Nephron (organoid): ENCODE results near the gene CEP128.

Experiments used
- H3K27ac Mint-ChIP-seq, 3 experiments: 2 replicates each; pipeline ENCODE4 v1.8.0; 2020; ENCODE audit warnings: mixed read lengths in 3 of 3, mild to moderate bottlenecking in 2 of 3, moderate library complexity in 1 of 3
- H3K27me3 Mint-ChIP-seq: 2 replicates; pipeline ENCODE4 v1.8.0; 2021; ENCODE audit warnings: low read depth, mild to moderate bottlenecking, moderate library complexity, mixed read lengths
- H3K36me3 Mint-ChIP-seq: 2 replicates; pipeline ENCODE4 v1.8.0; 2020; ENCODE audit warnings: low read depth, mixed read lengths
- H3K4me1 Mint-ChIP-seq: 2 replicates; pipeline ENCODE4 v1.8.0; 2020; ENCODE audit warnings: mixed read lengths
- H3K4me3 Mint-ChIP-seq, 3 experiments: 2 replicates each; pipeline ENCODE4 v1.8.0; 2020; ENCODE audit warnings: mild to moderate bottlenecking in 3 of 3, mixed read lengths in 3 of 3, moderate library complexity in 2 of 3
- H3K9me3 Mint-ChIP-seq: 2 replicates; pipeline ENCODE4 v1.8.0; 2020; ENCODE audit warnings: mixed read lengths
- CTCF ChIP-seq, 3 experiments: fragments of 200-600 bp; sonication (generic); IDR thresholded peaks; one replicate each; pipeline ENCODE4 v1.5.0; 2021; ENCODE audit warnings: antibody characterized with exemption in 3 of 3; ENCODE audit not compliant: unreplicated experiment in 3 of 3

CEP128 gene

GRCh38 chr14:80906336-80906735 is 35.2 kb downstream of the CEP128 start:
- H3K9me3 Mint-ChIP-seq, result no peaks in the 10 kb centered on the region
- peaks cover 8% of the 10 kb centered on the region for H3K4me1 Mint-ChIP-seq
- no peak overlapping the region for H3K4me3 Mint-ChIP-seq
- peaks cover 18% of the 10 kb centered on the region for H3K36me3 Mint-ChIP-seq
- H3K27ac Mint-ChIP-seq, result peak overlapping the region; percentile 66 to 86 (median 84)
- H3K27me3 Mint-ChIP-seq, result no peaks in the 10 kb centered on the region
- TF ChIP-seq CTCF (IDR thresholded peaks at IDR 0.05; ENCODE audit: unreplicated experiment in 3 of 3), result no peak

DNA sequence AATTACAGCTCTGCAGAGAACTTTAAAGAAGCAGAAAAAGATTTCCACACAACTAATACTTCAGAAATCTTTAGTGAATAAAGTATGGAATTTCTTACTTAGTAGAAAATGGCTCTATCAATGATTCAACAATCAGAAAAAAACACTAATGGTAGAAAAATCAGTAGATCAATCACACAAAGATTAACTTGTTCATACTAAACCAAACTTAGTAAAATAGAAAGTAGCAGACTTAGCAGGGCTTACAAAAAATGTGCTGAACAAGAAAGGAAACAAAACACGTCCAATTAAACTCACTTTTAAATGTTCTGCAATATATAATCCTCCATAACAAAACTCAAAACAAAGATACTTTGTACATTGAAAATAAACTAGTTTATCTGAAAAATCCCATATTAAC is 38.9 kb downstream of the CEP128 start:
- Mint-ChIP-seq H3K36me3 (peaks cover 18% of the 10 kb centered on the region), H3K4me3 (no peak overlapping the region), H3K27me3 (no peaks in the 10 kb centered on the region), H3K4me1 (peaks cover 8% of the 10 kb centered on the region), H3K9me3 (no peaks in the 10 kb centered on the region), H3K27ac (no peak overlapping the region)
- no peak for TF ChIP-seq CTCF (IDR thresholded peaks at IDR 0.05; ENCODE audit: unreplicated experiment in 3 of 3)

DNA sequence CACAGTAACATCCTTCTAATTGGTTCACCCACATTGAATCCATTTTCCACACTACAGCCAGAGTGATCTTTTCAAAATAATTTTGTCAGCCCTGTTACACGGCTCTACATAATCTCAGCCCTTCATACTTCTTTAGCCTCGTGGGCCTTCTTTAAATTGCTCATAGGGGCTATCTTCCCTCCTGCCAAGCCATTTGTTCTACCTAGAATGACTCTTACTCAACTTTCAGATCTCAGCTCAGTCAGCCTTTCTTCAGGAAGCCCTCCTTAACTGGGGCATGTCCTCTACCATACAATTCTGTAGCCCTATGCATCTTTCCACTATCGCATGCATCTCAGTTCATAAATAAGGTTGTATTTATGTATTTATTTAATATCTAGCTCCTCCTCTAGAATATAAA is 39.7 kb downstream of the CEP128 start:
- TF ChIP-seq CTCF (IDR thresholded peaks at IDR 0.05; ENCODE audit: unreplicated experiment in 3 of 3), result no peak
- H3K27me3 Mint-ChIP-seq, result no peaks in the 10 kb centered on the region
- H3K4me3 Mint-ChIP-seq, result no peak overlapping the region
- no peaks in the 10 kb centered on the region for H3K9me3 Mint-ChIP-seq
- H3K27ac Mint-ChIP-seq, result no peak overlapping the region
- H3K4me1 Mint-ChIP-seq, result peaks cover 8% of the 10 kb centered on the region
- H3K36me3 Mint-ChIP-seq, result peaks cover 18% of the 10 kb centered on the region

DNA sequence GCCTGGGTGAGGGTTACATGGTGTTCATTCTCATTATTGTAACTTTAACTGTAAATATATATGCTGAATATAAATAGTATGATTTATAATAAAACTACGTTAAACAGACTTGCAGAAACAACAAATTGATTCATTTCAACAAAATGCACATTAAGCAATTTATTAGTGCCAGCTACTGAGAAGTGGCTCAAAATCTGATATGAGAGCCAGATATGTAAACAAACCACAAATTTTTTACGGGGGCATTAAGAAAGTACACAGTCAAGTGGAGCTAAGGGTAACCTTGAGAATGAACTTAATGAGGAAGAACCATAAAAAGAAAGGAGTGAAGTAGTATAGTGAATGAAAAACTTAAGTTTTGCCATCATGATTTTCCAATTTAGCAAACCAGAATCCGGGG is 40.3 kb downstream of the CEP128 start:
- H3K9me3 Mint-ChIP-seq, result no peaks in the 10 kb centered on the region
- no peak for TF ChIP-seq CTCF (IDR thresholded peaks at IDR 0.05; ENCODE audit: unreplicated experiment in 3 of 3)
- H3K27me3 Mint-ChIP-seq, result no peaks in the 10 kb centered on the region
- H3K27ac Mint-ChIP-seq, result no peak overlapping the region
- peaks cover 2% of the 10 kb centered on the region for H3K4me1 Mint-ChIP-seq
- H3K4me3 Mint-ChIP-seq, result no peak overlapping the region
- peaks cover 18% of the 10 kb centered on the region for H3K36me3 Mint-ChIP-seq

GRCh38 chr14:80872645-80873044 is 68.9 kb downstream of the CEP128 start:
- Mint-ChIP-seq H3K27me3 (no peaks in the 10 kb centered on the region), H3K9me3 (peaks cover 25% of the 10 kb centered on the region), H3K4me3 (no peak overlapping the region), H3K27ac (no peak overlapping the region), H3K4me1 (no peaks in the 10 kb centered on the region), H3K36me3 (peaks cover 40% of the 10 kb centered on the region)
- no peak for TF ChIP-seq CTCF (IDR thresholded peaks at IDR 0.05; ENCODE audit: unreplicated experiment in 3 of 3)

DNA sequence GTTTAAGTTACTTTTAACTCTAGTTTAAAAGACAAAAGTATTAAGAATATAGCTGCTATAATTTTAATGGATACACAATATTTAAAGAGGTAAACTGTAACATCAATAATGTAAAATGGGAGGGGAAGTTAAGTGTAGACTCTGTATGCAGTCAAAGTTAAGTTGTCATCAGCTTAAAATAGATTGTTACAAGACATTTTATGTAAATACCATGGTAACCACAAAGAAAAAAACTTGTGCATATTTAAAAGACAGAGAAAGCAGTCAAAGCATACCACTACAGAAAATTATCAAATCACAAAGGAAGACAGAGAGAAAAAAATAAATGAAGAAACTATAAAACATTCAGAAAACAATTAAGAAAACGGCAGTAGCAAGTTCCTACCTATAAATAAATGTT is 73.3 kb downstream of the CEP128 start:
- H3K4me1 Mint-ChIP-seq, result no peaks in the 10 kb centered on the region
- H3K9me3 Mint-ChIP-seq, result peaks cover 30% of the 10 kb centered on the region
- peaks cover 41% of the 10 kb centered on the region for H3K36me3 Mint-ChIP-seq
- TF ChIP-seq CTCF (IDR thresholded peaks at IDR 0.05; ENCODE audit: unreplicated experiment in 3 of 3), result no peak
- no peaks in the 10 kb centered on the region for H3K27me3 Mint-ChIP-seq
- H3K27ac Mint-ChIP-seq, result no peak overlapping the region
- H3K4me3 Mint-ChIP-seq, result no peak overlapping the region
